Measurements from ENCODE around the gene IDH3B. TPM values are rescaled to one million over a fixed set of nuclear protein-coding genes. Genes with fewer than 3 reads are reported as not detected.

Gene IDH3B
- total and polyA plus RNA-seq, 2 experiments from 2014 or later: 91.1 to 93.8 TPM

DNA sequence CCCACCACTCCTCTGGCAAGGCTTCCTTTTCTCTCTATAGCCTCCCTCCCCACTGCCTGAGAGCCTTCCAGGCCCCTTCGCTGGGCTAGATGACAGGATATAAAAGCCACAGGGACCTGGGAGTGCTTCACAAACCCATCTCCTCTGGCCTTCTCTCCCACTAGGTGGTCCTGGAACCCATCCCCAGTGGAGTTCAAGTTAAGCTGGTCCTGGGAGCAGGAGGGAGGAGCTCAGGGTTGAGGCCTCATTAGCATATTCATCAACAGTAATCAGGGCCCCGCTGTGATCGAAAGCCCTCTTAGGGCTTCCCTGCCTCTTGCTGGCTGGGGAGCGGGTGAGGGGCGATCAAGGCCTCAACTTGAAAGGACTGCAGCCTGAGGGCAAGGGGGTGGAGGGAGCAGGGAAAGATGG lies 37.7 kb upstream of the IDH3B start:
- Histone ChIP-seq H3K36me3 (replicated peaks; ENCODE audit: insufficient read depth, low read depth) (no peaks in the 10 kb centered on the region), H4K20me1 (ENCODE audit: insufficient read depth, poor library complexity, severe bottlenecking) (no peaks in the 10 kb centered on the region), H3K4me2 (no peak overlapping the region), H3K9me2 (replicated peaks; ENCODE audit: insufficient read depth) (no peaks in the 10 kb centered on the region), H3K4me1 (ENCODE audit: insufficient read depth) (no peaks in the 10 kb centered on the region), H3K27me3 (no peaks in the 10 kb centered on the region), H3K9me3 (ENCODE audit: low read depth) (no peaks in the 10 kb centered on the region), H3K4me3 (no peak overlapping the region), H3K79me2 (no peaks in the 10 kb centered on the region), H3K27ac (no peak overlapping the region), H2AFZ (no peak overlapping the region)
- no peak for DNase-seq (ENCODE audit: low spot score)
- 53% methylated on average over 5 of the region's 5 CpGs for WGBS (ENCODE audit: low lambda C conversion rate, missing lambda C conversion rate)
- no peak for TF ChIP-seq EZH2 (IDR thresholded peaks at IDR 0.05; ENCODE audit: borderline replicate concordance)
- TF ChIP-seq, protein P1, sequence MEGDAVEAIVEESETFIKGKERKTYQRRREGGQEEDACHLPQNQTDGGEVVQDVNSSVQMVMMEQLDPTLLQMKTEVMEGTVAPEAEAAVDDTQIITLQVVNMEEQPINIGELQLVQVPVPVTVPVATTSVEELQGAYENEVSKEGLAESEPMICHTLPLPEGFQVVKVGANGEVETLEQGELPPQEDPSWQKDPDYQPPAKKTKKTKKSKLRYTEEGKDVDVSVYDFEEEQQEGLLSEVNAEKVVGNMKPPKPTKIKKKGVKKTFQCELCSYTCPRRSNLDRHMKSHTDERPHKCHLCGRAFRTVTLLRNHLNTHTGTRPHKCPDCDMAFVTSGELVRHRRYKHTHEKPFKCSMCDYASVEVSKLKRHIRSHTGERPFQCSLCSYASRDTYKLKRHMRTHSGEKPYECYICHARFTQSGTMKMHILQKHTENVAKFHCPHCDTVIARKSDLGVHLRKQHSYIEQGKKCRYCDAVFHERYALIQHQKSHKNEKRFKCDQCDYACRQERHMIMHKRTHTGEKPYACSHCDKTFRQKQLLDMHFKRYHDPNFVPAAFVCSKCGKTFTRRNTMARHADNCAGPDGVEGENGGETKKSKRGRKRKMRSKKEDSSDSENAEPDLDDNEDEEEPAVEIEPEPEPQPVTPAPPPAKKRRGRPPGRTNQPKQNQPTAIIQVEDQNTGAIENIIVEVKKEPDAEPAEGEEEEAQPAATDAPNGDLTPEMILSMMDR (IDR thresholded peaks at IDR 0.05; ENCODE audit: poor library complexity): no peak
- no peak for TF ChIP-seq EZH2phosphoT487 (IDR thresholded peaks at IDR 0.05; ENCODE audit: low read depth, severe bottlenecking, unreplicated experiment)

DNA sequence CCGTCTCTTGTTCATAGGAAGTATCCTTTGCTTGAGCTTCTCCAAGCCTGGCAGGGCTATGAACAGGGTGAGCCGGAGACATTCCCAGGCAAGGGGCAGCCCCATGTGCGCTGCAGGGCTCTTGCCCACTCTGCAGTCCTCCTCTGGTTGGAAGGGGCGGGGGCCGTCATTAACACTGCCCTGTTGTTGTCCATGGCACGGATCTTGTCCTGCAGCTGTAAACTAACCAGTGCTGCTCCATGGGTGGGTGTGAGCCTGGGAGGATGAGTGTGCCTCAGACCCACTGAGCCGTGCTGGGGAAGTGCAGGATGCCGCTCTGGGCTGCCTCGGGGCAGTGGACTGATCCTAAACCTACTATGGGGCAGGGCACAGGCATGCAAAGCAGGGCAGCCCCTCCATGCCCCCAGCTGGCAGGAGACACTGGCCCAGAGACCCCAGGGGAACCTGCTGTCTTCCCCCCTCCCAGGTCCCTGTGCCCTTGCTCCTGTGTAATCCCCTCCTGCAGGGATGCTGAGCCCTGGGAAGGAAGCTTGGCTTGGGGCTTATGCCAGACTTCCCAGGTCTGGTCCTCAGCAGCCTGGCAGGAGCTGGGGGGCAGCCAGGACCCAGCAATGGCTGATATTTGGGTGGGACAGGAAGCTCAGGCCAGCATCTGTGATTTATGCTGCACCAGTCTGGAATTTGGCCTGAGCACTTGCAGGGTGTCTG lies 37.1 kb upstream of the IDH3B start:
- 51% methylated on average over 9 of the region's 9 CpGs for WGBS (ENCODE audit: low lambda C conversion rate, missing lambda C conversion rate)
- H3K4me1 ChIP-seq (ENCODE audit: insufficient read depth): no peaks in the 10 kb centered on the region
- no peaks in the 10 kb centered on the region for H3K79me2 ChIP-seq
- no peaks in the 10 kb centered on the region for H4K20me1 ChIP-seq (ENCODE audit: insufficient read depth, poor library complexity, severe bottlenecking)
- DNase-seq (ENCODE audit: low spot score): no peak
- peaks cover under 1% of the 10 kb centered on the region for H3K27me3 ChIP-seq
- no peak for TF ChIP-seq EZH2phosphoT487 (IDR thresholded peaks at IDR 0.05; ENCODE audit: low read depth, severe bottlenecking, unreplicated experiment)
- TF ChIP-seq, protein P1 (IDR thresholded peaks at IDR 0.05; ENCODE audit: poor library complexity): no peak
- no peak for TF ChIP-seq EZH2 (IDR thresholded peaks at IDR 0.05; ENCODE audit: borderline replicate concordance)
- H3K27ac ChIP-seq: no peak overlapping the region
- no peaks in the 10 kb centered on the region for H3K36me3 ChIP-seq (replicated peaks; ENCODE audit: insufficient read depth, low read depth)
- no peak overlapping the region for H3K4me2 ChIP-seq
- no peaks in the 10 kb centered on the region for H3K9me2 ChIP-seq (replicated peaks; ENCODE audit: insufficient read depth)
- H2AFZ ChIP-seq: no peak overlapping the region
- H3K4me3 ChIP-seq: no peak overlapping the region
- H3K9me3 ChIP-seq (ENCODE audit: low read depth): no peaks in the 10 kb centered on the region

DNA sequence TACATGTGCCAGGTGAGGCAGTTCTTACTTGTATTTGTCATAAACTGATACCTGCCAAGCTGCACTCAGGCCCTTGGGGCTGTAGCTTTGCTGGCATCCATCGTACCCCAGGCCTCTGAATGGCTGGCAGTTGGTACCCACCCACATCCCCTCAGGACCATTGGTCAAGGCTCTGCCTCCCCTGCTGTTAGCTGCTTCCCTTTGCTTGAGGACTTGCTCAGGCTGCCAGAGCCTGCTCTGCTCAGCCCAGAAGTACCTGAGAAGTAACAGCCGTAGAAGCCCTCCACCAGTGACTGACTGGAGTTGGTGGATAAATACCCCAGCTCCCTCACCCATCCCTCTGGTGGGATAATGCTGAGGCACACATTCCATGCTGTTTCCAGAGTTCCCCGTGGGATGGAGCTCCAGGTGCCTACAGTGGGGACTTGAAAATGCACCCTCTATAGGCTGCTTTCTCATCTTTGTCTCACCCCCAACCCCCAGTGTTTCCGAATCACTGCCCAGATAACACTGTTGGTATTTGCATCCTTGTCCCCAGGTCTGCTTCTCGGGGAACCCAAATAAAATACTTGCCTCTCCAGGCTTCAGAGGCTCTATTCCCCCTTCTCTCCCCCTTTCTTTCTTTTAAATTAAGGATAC lies 35.9 kb upstream of the IDH3B start:
- no peak overlapping the region for H2AFZ ChIP-seq
- H3K9me2 ChIP-seq (replicated peaks; ENCODE audit: insufficient read depth): no peaks in the 10 kb centered on the region
- 70% methylated on average over 5 of the region's 5 CpGs for WGBS (ENCODE audit: low lambda C conversion rate, missing lambda C conversion rate)
- no peaks in the 10 kb centered on the region for H3K9me3 ChIP-seq (ENCODE audit: low read depth)
- H3K36me3 ChIP-seq (replicated peaks; ENCODE audit: insufficient read depth, low read depth): no peaks in the 10 kb centered on the region
- no peak overlapping the region for H3K27ac ChIP-seq
- no peak for DNase-seq (ENCODE audit: low spot score)
- no peaks in the 10 kb centered on the region for H3K4me1 ChIP-seq (ENCODE audit: insufficient read depth)
- H3K4me3 ChIP-seq: no peak overlapping the region
- H4K20me1 ChIP-seq (ENCODE audit: insufficient read depth, poor library complexity, severe bottlenecking): no peaks in the 10 kb centered on the region
- H3K4me2 ChIP-seq: no peak overlapping the region
- TF ChIP-seq, protein P1 (IDR thresholded peaks at IDR 0.05; ENCODE audit: poor library complexity): no peak
- TF ChIP-seq EZH2 (IDR thresholded peaks at IDR 0.05; ENCODE audit: borderline replicate concordance): no peak
- H3K79me2 ChIP-seq: no peaks in the 10 kb centered on the region
- peaks cover 10% of the 10 kb centered on the region for H3K27me3 ChIP-seq

Measured in hepatocyte (in vitro differentiated cells).